Suprapubic skin (tissue), 3 donors: Measurements from ENCODE around the gene CALY.

Experiments used
- CTCF ChIP-seq, 2 donors: fragments of 200-600 bp in 1 of 2; fragments of 450-650 bp in 1 of 2; sonication (generic) in 1 of 2; IDR thresholded peaks; one replicate each; pipeline ENCODE4 v1.5.1; 2016 to 2019; ENCODE audit warnings: antibody characterized with exemption in 2 of 2, mild to moderate bottlenecking in 1 of 2, moderate library complexity in 1 of 2
- POLR2AphosphoS5 ChIP-seq, 3 donors: sonication (generic); formaldehyde crosslinking; IDR thresholded peaks; one replicate each; pipeline ENCODE4 v1.6.1; 2017; ENCODE audit warnings: antibody characterized with exemption in 3 of 3

- TF ChIP-seq CTCF (IDR thresholded peaks at IDR 0.05) (no peak), POLR2AphosphoS5 (IDR thresholded peaks at IDR 0.05) (no peak)
These were observed 38.8 kb upstream of the CALY start for GRCh38 chr10:133375357-133376115.
